ENCODE results near the gene SLC5A3.

Gene SLC5A3

DNA sequence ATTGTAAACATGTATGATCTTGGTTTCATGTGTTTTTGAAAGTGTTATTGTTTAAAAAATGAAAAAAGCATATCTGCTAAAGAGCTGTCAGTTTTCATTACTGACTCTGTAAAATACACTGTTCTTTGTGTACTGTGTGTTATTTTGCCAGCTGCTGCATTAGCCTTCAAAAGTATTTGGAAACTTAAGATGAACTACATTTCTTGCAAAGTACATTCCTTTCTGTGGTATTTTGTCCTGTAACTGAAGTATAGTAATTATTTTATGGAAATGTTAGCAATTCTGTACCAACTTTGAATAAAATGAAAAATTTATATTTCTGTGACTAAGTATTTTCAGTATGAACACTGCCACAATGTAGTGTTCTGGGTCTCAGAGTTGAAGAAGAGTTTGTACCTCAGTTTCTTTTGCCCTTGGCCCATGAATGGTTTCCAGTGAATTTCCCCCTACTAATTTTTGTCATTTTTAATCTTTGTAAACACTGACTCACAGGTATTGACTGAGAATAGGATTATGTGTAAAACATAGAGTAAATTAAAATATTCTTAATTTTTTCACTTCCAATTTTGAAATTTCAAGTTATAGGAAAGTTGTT lies 32.7 kb downstream of the SLC5A3 start:
- peak; percentile 58 for FAIRE-seq

DNA sequence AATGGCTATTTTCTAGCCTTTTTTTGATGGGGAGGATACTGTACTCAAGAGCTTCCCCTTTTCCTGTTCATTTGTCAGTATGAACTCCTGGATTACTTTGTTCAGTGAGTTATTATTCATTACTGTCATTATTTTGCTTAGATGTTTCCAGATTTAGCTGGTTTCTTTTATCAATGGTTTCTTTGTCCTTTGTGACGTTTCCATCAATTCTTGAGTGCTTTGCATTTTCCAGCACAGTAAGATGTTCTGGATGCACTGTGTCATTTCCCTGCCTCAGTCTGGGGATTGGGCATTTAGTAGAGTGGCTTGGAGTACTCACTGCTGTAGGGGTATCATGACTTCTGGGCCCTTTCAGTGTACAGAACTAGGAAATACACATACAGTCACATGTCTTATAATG lies 34.2 kb downstream of the SLC5A3 start:
- no peak for FAIRE-seq

DNA sequence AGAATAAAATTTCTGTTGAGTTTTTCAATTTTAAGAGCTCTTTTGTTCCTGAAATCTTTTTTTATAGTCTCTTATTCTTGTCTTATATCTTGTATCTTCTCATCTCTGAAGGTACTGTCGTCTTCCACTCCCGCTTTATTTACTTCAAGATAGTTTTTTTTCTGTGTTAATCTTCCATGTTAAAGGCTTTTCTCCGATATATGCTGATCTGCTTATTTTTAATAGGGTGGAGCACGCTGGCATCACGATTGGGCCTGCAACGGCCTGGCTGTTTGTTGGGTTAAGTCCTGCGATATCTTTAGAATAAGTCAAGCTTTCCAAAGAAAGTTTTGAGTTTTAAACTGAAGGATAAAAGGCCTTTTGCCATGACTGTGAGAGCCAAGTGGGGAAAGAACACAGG lies 35.7 kb downstream of the SLC5A3 start:
- no peak for FAIRE-seq

DNA sequence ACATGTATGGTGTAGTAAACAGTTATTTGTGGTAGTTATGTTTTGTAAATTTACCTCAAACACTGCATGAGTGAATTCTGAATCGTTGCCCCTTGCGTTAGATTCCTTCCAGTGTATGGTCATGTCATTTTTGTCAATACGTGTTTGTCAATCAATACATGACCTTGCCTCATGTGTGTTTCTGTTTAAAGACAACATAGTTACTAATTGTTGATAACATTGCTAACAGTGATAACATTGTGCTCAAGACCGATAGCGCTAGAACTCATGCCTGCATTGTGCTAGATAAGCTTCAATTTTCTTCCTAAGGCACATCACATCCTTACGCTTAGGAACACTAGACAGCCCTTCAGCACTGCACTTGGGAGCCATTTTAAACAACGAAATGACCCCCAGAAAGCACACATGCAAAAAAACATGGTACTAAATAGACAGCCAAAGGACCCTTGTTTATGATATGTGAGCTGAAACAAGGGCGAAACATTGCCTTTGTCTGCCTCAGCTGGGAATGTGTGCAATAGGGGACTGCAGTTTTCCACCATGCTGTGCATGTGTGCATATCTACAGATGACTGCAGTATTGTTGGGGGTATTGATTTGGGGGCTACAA lies 37.3 kb downstream of the SLC5A3 start:
- no peak for FAIRE-seq

DNA sequence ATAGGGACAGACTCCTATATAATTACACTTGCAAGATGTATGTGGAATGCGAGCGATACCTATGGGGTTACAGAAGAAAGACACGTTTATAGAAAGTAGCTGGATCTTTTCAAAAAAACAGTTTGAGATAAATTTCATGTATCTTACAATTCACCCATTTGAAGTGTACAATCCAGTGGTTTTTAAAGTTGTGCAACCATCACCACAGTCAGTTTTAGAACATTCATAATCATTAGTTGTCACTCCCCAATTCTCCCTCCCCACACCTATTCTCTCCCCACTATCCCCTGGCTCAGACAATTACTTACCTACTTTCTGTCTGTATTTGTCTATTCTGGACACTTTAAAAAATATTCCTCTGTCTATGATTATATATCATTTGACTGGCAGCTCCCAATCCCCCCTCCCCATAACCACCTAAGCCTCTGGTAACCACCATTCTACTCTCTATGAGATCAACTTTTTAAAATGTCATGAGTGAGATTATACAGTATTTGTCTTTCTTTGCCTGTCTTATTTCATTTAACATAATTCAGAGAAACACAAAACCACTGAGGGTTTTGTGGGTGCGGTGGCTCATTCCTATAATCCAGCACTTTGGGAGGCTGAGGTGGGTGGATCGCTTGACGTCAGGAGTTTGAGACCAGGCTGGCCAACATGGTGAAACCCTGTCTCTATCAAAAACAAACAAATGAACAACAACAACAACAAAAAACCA lies 39.1 kb downstream of the SLC5A3 start:
- FAIRE-seq: no peak

DNA sequence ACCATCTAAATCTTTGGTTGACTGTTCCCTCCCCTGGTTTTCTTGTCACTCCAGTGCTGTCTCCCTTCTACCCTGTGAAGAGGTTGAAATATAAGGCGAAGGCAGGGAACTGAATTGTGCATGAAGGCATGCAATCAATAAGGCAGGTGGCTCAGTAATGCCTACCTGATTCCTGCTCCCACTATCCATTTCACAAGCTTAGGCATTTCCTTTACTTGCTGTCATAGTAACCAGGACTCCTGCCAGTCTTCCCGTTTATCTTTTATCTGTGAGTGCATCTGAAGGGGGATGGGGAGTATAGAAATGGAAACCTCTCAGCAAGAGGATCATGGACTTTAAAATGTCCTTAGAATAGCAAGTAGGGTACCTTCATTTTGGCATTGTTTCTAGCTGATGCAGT lies 40.5 kb downstream of the SLC5A3 start:
- FAIRE-seq: no peak

DNA sequence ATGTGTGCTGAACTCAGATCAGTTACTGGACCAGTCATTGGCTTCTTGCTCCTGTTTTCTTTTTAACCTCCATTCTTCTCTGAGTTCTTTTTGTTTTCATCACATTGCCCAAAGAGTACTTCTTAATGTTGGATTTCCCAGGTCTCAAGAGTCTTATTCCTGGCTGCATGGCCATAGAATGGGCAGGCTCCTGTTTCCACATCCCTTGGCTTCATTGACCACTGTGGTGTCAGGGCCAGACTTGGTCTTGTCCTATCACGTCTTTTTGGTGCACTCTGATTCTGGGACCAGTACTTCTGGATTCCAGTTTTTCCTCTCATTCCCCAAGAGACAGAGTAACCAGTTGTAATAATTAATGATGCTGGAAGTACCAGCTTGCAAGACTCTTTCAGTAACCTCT lies 41.8 kb downstream of the SLC5A3 start:
- FAIRE-seq: no peak

DNA sequence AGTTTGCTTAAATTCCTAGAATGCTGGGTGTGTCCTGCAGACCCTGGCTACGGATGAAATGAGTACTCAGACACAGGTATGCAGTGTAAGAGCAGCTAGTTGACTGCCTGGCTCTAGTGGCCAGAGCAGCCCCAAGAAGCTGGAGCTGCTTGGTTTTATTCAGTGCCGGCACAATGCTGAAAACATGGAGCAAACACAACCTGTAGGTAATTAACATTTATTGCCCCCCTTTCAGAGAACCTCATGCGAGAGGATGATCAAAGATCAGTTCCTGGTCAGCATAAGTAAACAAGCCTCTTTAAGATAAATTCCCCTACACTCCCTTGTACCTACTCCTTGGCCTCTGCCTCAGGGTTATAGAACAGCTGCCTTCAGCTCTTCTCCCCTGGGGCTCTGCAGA lies 43.2 kb downstream of the SLC5A3 start:
- no peak for FAIRE-seq

DNA sequence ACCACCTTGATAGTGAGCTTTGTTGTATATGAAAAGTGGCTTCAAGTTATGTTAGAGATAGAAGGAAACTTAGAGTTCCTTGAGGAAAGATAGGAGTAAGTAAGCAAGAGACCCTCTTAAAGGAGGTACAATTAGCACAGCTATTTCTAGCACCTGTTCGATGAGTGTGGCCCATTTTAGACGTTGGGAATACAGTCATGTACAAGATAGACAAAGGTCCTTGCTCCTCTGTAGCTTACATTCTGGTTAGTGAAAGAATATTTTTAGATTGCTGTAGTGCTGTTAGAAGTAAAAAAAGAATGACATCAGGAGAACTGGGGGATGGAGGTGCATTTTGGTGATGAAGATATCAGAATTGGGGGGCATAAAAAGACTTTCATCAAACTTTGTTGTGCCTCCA lies 47.5 kb downstream of the SLC5A3 start:
- no peak for FAIRE-seq

DNA sequence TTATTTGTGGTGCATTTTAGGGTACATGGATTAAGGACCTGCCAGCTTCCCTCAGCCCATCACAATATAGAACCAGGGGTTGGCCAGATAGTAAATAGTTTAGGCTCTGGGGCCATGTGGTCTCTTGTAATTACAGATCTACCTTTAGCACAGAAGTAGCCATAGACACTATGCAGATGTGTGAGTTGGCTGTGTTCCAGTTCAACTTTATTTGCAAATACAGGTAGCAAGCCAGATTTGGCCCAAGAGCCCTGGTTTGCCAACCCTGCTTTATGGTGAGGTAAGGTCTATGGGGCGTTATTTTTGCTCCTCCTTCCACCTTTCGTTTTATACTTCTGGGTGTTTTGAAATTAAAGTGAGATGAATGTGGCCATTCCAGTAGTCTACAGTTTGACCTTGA lies 48.7 kb downstream of the SLC5A3 start:
- no peak for FAIRE-seq

All from G401.6 (cell line).